MCF 10A (cell line): ENCODE data around the gene CD300LB. TPM values are rescaled to one million over a fixed set of nuclear protein-coding genes. Genes with fewer than 3 reads are reported as not detected.

Source experiments
- BruUV-seq: library from RNA; stranded (reverse); fragments of 400-500 nt; replicated peaks from 2 replicates; lab custom pipeline; 2021; lab: Mats Ljungman, UMichigan
- CTCF ChIA-PET: fragments of 300-600 bp; sonication (Branson Sonifier 250); formaldehyde crosslinking; extraction: SDS; loops from one replicate; lab custom pipeline; 2021; ENCODE audit warnings: antibody characterized with exemption, inconsistent platforms; lab: Yijun Ruan, JAX
- POLR2A ChIA-PET: fragments of 300-600, 350-650 bp; sonication (Branson Sonifier 250); formaldehyde crosslinking; extraction: SDS; loops from one replicate; lab custom pipeline; 2020; ENCODE audit warnings: antibody characterized with exemption, inconsistent platforms; lab: Yijun Ruan, JAX
- DNase-seq: peaks from one replicate; pipeline ENCODE4 v3.0.0-alpha.2; 2018; ENCODE audit not compliant: unreplicated experiment
- H3K27ac Mint-ChIP-seq: one replicate; pipeline ENCODE4 v1.8.0; 2022; ENCODE audit warnings: mild to moderate bottlenecking, low read depth, mixed read lengths; ENCODE audit not compliant: unreplicated experiment
- H3K27me3 Mint-ChIP-seq: one replicate; pipeline ENCODE4 v1.8.0; 2022; ENCODE audit warnings: mixed read lengths; ENCODE audit not compliant: insufficient read depth, unreplicated experiment
- H3K36me3 Mint-ChIP-seq: one replicate; pipeline ENCODE4 v1.8.0; 2022; ENCODE audit warnings: mild to moderate bottlenecking, moderate library complexity, mixed read lengths; ENCODE audit not compliant: insufficient read depth, unreplicated experiment
- H3K4me1 Mint-ChIP-seq: one replicate; pipeline ENCODE4 v1.8.0; 2022; ENCODE audit warnings: mixed read lengths; ENCODE audit not compliant: insufficient read depth, unreplicated experiment
- H3K4me3 Mint-ChIP-seq: one replicate; pipeline ENCODE4 v1.8.0; 2022; ENCODE audit warnings: mild to moderate bottlenecking, moderate library complexity, mixed read lengths; ENCODE audit not compliant: unreplicated experiment
- H3K9me3 Mint-ChIP-seq: one replicate; pipeline ENCODE4 v1.8.0; 2022; ENCODE audit warnings: mixed read lengths; ENCODE audit not compliant: unreplicated experiment
- CTCF ChIP-seq: fragments of 200-600 bp; IDR thresholded peaks from one replicate; pipeline ENCODE4 v1.8.0; 2022; ENCODE audit warnings: antibody characterized with exemption, mild to moderate bottlenecking; ENCODE audit not compliant: unreplicated experiment
- intact Hi-C: fragments of 100-400 bp; cut with micrococcal nuclease; formaldehyde crosslinking; loops from 2 replicates; pipeline ENCODE4 v1.14.1; 2022
- total RNA-seq: library from RNA; stranded (reverse); gene quantifications from 2 replicates; pipeline ENCODE4 v1.2.3, GENCODE V29; 2022

CD300LB gene
- total RNA-seq, 1 experiment from 2014 or later = not detected

DNA sequence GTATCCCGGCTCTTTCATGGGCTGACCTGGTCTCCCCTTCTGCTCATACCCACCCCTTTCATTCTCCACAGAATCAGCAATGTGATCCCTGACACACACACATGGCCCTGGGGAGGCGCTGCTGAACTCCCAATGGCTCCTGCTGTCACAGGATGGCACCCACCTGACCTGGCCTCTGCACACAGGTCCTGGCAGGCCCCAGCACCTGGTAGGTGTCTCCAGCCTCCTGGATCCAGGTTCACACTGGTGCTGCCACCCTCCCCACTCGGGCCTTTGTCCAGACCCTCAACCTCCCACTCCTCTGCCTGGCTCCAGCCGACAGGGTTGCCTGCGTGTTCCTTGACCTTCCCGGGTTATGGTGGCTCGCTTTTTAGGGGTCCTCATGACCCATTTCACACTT is 16.0 kb upstream of the CD300LB start:
- POLR2A ChIA-PET = no interaction called here
- Mint-ChIP-seq H3K36me3 (no peaks in the 10 kb centered on the region), H3K9me3 (no peaks in the 10 kb centered on the region), H3K4me1 (peaks cover 25% of the 10 kb centered on the region), H3K4me3 (no peak overlapping the region), H3K27ac (no peak overlapping the region), H3K27me3 (no peaks in the 10 kb centered on the region)
- no TSS peak for BruUV-seq
- intact Hi-C loops = no loop called here
- CTCF ChIA-PET = no interaction called here
- no peak for TF ChIP-seq CTCF
- DNase-seq = no peak

GRCh38 chr17:74546586-74546985 is 15.3 kb upstream of the CD300LB start:
- ChIA-PET POLR2A (no interaction called here), CTCF (no interaction called here)
- H3K4me1 Mint-ChIP-seq = peaks cover 18% of the 10 kb centered on the region
- BruUV-seq = no TSS peak
- H3K27ac Mint-ChIP-seq = no peak overlapping the region
- H3K36me3 Mint-ChIP-seq = no peaks in the 10 kb centered on the region
- TF ChIP-seq CTCF = no peak
- no peak for DNase-seq
- intact Hi-C loops = no loop called here
- H3K4me3 Mint-ChIP-seq = no peak overlapping the region
- H3K27me3 Mint-ChIP-seq = no peaks in the 10 kb centered on the region
- no peaks in the 10 kb centered on the region for H3K9me3 Mint-ChIP-seq

DNA sequence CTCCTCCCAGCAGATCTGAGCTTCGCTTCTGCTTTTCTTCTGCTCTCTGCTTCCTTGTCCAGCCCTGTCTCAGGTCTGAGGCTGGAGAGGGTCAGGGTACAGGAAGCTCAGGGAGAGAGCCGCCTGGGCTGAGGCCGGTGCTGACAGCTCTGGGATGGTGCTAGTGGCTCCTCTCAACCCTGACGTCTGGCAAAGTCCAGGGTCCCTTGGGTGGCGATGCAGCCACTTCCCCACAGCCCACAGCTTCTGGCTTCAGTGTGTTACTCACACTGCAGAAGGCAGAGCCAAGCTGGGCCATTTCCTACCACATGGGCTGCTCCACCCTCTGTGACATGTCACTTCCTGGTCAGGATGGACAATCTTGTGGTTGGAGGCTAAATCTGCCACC is 14.6 kb upstream of the CD300LB start, which contains the start of gene CD300C:
Gene CD300C, minus strand, starts transcription at position 273 of the 388 bp plus-strand sequence. CDS start 333 bp downstream, outside the sequence.
- ChIA-PET CTCF (interaction anchor here (1.0 kb wide), 1 partner anchor 21 kb away, joined by 3 read pairs; no protein-coding TSS in a partner anchor), POLR2A (no interaction called here)
- intact Hi-C loops = no loop called here

More for the DNA sequence above, 14.6 kb upstream of the CD300LB start, which contains the start of gene CD300C:
- TF ChIP-seq CTCF = no peak
- BruUV-seq = no TSS peak
- DNase-seq = no peak
- no peaks in the 10 kb centered on the region for H3K27me3 Mint-ChIP-seq
- H3K4me3 Mint-ChIP-seq = no peak within 1 kb of the TSS
- H3K27ac Mint-ChIP-seq = no peak within 1 kb of the TSS
- H3K9me3 Mint-ChIP-seq = no peaks in the 10 kb centered on the region
- peaks cover 15% of the 10 kb centered on the region for H3K4me1 Mint-ChIP-seq
- no peaks in the 10 kb centered on the region for H3K36me3 Mint-ChIP-seq
